Activated naive CD8-positive, alpha-beta T cell treated with anti-CD3 and anti-CD28 coated beads, Interleukin-2, amount 50 U/mL, for 24 hours (primary cell): ENCODE data around the gene ADISSP.
A peak's percentile ranks its signal among the peaks of the same experiment; 100 is the strongest.
"Not testable (repeated sequence)": the region's sequence is repeated elsewhere in the genome, so short reads cannot be mapped to it uniquely, and the experiment has no call there.

Experiments
- ATAC-seq: fragments of 150-1000 bp; cut with Tn5 transposase; one replicate; pipeline ENCODE4 v1.10.0; 2021
- DNase-seq: peaks from one replicate; pipeline ENCODE4 v3.0.0; 2021
- H3K27ac Mint-ChIP-seq: one replicate; pipeline ENCODE4 v1.8.0; 2021; ENCODE audit warnings: mild to moderate bottlenecking, mixed read lengths
- H3K27me3 Mint-ChIP-seq: one replicate; pipeline ENCODE4 v1.8.0; 2021; ENCODE audit warnings: mixed read lengths
- H3K36me3 Mint-ChIP-seq: one replicate; pipeline ENCODE4 v1.8.0; 2021; ENCODE audit warnings: low read depth, mixed read lengths
- H3K4me1 Mint-ChIP-seq: one replicate; pipeline ENCODE4 v1.8.0; 2021; ENCODE audit warnings: mixed read lengths
- H3K4me3 Mint-ChIP-seq: one replicate; pipeline ENCODE4 v1.8.0; 2021; ENCODE audit warnings: mild to moderate bottlenecking, moderate library complexity, mixed read lengths
- H3K9me3 Mint-ChIP-seq: one replicate; pipeline ENCODE4 v1.8.0; 2021; ENCODE audit warnings: mixed read lengths

Gene ADISSP

DNA sequence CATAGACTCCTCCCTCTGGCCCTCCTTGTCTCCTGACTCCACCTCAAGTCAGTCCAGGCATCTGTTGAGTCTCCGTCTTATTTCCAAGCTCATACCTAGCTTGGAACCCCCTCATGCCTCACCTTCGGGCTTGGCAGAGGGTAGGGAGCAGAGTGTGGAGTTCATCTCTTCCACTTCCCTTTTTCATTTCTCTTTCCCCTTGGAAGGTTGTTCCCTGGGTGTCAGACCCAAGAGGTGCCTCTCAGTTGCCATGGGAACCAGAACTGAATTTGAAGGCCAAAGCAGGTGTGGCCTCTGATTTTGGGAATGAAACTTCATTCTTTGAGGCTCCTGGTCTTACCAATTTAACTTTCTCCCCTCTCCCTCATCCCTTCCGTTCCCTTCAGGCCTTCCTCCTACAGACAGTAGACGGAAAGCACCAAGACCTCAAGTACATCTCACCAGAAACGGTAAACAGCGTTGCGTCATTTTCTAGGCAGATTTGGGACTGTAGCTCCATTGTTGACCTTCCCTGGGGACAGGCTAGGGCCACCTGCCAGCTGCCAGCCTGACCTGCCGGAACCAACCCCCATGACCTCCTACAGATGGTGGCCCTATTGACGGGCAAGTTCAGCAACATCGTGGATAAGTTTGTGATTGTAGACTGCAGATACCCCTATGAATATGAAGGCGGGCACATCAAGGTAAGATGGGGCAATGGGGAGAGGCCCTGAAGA lies 35.1 kb upstream of the ADISSP start:
- H3K4me1 Mint-ChIP-seq: peaks cover 63% of the 10 kb centered on the region
- H3K9me3 Mint-ChIP-seq: no peaks in the 10 kb centered on the region
- no peak overlapping the region for H3K4me3 Mint-ChIP-seq
- H3K27ac Mint-ChIP-seq: peak overlapping the region; percentile 65
- no peaks in the 10 kb centered on the region for H3K27me3 Mint-ChIP-seq
- DNase-seq: no peak
- no peak for ATAC-seq
- peaks cover 43% of the 10 kb centered on the region for H3K36me3 Mint-ChIP-seq

DNA sequence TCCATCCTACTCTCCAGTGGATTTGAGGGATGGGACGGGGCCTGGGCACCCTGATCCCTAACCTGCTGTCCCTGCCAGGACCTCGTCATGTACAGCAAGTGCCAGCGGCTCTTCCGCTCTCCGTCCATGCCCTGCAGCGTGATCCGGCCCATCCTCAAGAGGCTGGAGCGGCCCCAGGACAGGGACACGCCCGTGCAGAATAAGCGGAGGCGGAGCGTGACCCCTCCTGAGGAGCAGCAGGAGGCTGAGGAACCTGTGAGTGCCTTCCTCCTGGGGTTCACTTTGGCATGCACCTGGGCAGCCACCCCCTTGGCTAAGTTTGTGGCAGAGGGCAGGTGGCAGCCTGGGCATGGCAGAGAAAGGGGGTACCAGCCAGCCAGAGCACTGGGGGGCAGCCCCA lies 34.3 kb upstream of the ADISSP start:
- Mint-ChIP-seq H3K9me3 (no peaks in the 10 kb centered on the region), H3K27ac (no peak overlapping the region), H3K4me1 (peaks cover 63% of the 10 kb centered on the region), H3K27me3 (no peaks in the 10 kb centered on the region), H3K36me3 (peaks cover 45% of the 10 kb centered on the region), H3K4me3 (no peak overlapping the region)
- ATAC-seq: no peak
- no peak for DNase-seq

DNA sequence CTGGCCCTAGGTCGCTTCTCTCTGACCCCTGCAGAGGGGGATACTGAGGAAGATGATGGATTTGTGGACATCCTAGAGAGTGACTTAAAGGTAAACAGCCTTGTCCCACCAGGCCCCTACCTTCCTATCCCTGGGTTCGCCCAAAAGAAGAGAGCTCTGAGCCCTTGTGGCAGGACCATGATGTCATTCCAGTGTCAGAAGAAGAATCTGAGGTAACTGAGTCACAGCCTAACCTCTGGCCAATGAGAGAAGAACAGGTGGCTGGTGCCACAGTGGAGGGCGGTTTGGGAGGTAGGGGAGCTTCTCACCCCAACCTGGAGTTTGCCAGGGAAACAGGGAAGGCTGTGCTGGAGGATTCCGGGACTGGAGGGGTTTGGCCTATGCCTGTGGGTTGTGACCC lies 33.7 kb upstream of the ADISSP start:
- H3K4me1 Mint-ChIP-seq: peaks cover 63% of the 10 kb centered on the region
- no peak for DNase-seq
- ATAC-seq: no peak

DNA sequence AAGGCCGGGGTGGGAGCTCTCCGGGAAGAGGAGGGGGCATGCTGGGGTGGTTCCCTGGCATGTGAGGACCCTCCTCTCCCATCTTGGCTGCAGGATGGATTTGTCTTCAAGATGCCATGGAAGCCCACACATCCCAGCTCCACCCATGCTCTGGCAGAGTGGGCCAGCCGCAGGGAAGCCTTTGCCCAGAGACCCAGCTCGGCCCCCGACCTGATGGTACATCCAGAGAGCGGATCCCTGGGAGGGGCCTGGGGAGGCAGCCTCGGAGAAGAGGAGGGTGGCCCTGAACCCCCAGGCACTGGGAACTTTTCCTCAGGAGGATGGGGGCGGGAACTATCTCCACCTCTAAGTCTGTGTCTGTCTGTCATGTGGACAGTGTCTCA lies 33.3 kb upstream of the ADISSP start:
- peaks cover 61% of the 10 kb centered on the region for H3K4me1 Mint-ChIP-seq
- no peaks in the 10 kb centered on the region for H3K27me3 Mint-ChIP-seq
- no peak for ATAC-seq
- H3K9me3 Mint-ChIP-seq: no peaks in the 10 kb centered on the region
- no peak overlapping the region for H3K4me3 Mint-ChIP-seq
- H3K27ac Mint-ChIP-seq: no peak overlapping the region
- no peak for DNase-seq
- peaks cover 41% of the 10 kb centered on the region for H3K36me3 Mint-ChIP-seq

More for the DNA sequence above, 33.7 kb upstream of the ADISSP start:
- Mint-ChIP-seq H3K27me3 (no peaks in the 10 kb centered on the region), H3K4me3 (no peak overlapping the region), H3K27ac (no peak overlapping the region), H3K9me3 (no peaks in the 10 kb centered on the region), H3K36me3 (peaks cover 44% of the 10 kb centered on the region)

DNA sequence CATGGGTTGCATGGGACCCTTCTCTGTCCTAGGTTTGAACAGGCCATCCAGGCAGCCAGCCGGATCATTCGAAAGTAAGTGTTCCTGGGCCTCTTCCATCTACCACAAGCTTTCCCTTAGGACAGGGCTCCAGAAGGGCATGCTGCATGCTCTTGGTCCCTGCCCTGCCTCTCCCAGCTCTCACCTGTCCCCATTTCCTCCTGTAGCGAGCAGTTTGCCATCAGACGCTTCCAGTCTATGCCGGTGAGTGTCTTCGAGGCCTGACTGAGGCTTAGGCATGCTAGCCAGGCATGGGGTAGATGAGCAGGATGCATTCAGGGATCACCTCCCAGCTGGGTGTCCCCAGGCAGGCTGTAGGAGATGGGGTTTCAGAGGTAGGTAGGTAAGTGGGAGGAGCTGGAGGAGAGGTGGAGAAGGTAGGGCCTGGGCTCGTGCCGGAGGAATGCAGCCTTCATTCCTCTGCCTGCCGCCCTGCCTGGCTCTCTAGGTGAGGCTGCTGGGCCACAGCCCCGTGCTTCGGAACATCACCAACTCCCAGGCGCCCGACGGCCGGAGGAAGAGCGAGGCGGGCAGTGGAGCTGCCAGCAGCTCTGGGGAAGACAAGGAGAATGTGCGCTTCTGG lies 32.8 kb upstream of the ADISSP start:
- ATAC-seq (no peak), DNase-seq (no peak)
- Mint-ChIP-seq H3K36me3 (peaks cover 36% of the 10 kb centered on the region), H3K27me3 (no peaks in the 10 kb centered on the region), H3K4me1 (peaks cover 66% of the 10 kb centered on the region), H3K9me3 (no peaks in the 10 kb centered on the region), H3K27ac (peak overlapping the region; percentile 56), H3K4me3 (no peak overlapping the region)

DNA sequence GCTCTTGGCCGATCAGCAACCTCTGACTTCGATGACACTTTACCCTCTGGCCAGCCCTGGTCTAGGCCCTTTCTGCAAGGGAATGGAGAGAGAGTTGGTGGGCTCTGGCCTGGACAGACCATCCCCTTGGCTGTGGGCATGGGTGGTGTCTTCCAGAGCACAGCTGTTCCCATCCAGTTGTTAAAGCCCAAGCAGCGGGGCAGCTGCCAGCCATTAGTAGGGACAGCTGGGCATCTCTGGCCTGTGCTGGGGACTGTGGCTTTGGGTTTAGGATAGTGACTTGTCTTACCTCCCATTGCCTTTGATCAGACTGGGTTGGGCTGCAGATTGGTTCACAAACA lies 31.3 kb upstream of the ADISSP start:
- peaks cover 65% of the 10 kb centered on the region for H3K4me1 Mint-ChIP-seq
- DNase-seq (no peak), ATAC-seq (no peak)
- peak overlapping the region; percentile 88 for H3K27ac Mint-ChIP-seq
- H3K36me3 Mint-ChIP-seq: peaks cover 28% of the 10 kb centered on the region
- H3K9me3 Mint-ChIP-seq: no peaks in the 10 kb centered on the region
- no peaks in the 10 kb centered on the region for H3K27me3 Mint-ChIP-seq
- peak overlapping the region; percentile 91 for H3K4me3 Mint-ChIP-seq

DNA sequence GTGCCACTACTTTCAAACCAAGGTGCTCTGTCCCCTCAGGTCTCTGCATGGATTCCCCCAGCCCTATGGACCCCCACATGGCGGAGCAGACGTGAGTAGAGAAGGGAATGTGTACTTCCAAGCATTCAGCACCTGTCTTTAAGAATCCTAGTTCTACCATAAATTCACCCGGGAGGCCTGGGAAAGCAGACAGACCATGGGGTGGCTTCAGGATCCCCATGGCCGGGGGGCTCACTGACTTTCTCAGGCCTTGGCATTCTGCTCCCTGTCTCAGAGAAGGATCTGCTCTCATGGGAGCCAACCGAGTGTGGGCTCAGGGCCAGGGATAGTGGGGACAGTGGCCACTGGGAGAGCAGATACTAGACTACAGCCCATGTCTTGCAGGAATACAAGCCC lies 30.8 kb upstream of the ADISSP start:
- peak overlapping the region; percentile 91 for H3K4me3 Mint-ChIP-seq
- peak overlapping the region; percentile 88 for H3K27ac Mint-ChIP-seq
- DNase-seq (no peak), ATAC-seq (no peak)
- no peaks in the 10 kb centered on the region for H3K9me3 Mint-ChIP-seq
- H3K4me1 Mint-ChIP-seq: peaks cover 60% of the 10 kb centered on the region
- H3K27me3 Mint-ChIP-seq: no peaks in the 10 kb centered on the region
- H3K36me3 Mint-ChIP-seq: peaks cover 23% of the 10 kb centered on the region

DNA sequence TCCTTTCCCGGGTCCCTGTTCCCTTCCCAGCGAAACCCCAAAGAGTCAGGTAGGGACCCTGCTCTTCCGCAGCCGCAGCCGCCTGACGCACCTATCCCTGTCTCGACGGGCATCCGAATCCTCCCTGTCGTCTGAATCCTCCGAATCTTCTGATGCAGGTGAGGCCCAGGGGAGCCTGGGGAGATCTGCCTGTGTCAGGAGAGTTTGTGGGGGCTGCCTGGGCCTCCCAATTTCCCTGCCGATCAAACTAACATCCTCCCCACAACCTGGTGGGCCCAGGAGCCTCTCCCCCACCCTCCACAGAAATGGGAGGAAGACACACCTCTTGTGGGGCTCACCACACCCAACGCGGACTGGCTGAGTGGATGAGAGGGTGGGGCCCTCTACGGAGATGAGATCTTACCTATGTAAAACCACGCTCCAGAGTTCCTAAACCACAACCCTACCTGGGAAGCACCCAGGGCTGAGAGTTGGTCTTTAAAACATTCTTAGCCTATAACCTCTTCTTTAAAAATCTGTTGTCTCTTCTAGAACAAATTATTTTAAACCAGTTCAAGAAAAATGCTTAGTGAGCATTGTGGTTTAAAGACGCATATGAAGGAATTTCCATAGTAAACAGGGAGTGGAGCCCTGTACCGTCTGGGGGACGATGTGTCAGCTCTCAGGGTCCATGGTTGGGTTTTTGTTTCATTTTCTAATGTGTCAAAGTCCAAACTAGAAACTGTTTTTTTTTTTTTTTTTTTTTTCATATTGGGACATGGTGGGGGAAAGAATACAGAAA lies 30.2 kb upstream of the ADISSP start:
- DNase-seq: peak; percentile 56
- Mint-ChIP-seq H3K4me3 (peak overlapping the region; percentile 91), H3K27ac (peak overlapping the region; percentile 88), H3K27me3 (no peaks in the 10 kb centered on the region), H3K4me1 (peaks cover 59% of the 10 kb centered on the region), H3K36me3 (peaks cover 19% of the 10 kb centered on the region), H3K9me3 (no peaks in the 10 kb centered on the region)
- ATAC-seq: peak; percentile 53

DNA sequence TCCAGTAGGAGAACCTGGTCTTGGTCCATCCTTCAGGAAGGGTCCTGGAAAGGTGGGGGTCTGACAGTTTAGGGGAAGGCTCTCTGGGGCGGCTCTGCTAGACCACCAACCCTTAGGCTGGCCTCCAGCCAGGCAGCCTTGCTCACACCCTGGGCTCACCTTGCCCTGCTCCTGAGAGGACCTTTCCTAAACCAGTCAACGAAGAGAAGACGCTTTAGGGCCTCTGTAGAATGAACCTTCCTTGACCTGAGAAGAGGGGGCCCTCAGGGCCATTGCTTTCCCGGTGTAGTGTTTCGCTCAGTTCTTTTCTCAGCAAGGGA lies 29.6 kb upstream of the ADISSP start:
- no peak for ATAC-seq
- peak overlapping the region; percentile 88 for H3K27ac Mint-ChIP-seq
- no peaks in the 10 kb centered on the region for H3K9me3 Mint-ChIP-seq
- no peaks in the 10 kb centered on the region for H3K27me3 Mint-ChIP-seq
- H3K4me3 Mint-ChIP-seq: peak overlapping the region; percentile 91
- peaks cover 14% of the 10 kb centered on the region for H3K36me3 Mint-ChIP-seq
- peaks cover 57% of the 10 kb centered on the region for H3K4me1 Mint-ChIP-seq
- DNase-seq: no peak

DNA sequence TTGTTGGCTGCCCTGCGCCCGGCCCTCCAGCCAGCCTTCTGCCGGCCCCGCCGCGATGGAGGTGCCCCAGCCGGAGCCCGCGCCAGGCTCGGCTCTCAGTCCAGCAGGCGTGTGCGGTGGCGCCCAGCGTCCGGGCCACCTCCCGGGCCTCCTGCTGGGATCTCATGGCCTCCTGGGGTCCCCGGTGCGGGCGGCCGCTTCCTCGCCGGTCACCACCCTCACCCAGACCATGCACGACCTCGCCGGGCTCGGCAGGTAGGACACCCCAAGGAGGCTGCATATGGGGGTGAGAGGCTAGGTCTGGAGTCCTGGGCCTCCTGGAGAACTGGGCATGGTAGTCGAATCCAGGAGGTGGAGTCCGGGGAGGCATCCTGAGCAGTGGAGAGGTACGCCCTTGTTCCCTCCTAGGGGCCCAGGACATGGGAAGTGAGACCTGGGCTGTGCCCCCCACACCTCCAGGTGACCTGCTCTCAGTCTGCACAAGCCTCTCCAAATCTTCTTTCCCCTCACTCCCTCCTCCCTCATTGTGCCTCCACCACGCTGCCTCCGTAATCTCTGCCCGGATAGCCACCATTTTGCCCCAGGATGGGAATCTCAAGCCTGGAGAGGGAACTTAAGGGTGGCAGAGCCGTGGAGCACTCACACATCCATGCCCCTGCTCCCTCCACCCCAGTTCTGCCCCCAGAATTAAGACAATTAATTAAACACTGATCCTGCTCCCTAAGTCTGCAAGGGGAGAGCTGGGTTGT lies 29.1 kb upstream of the ADISSP start:
- peak overlapping the region; percentile 88 for H3K27ac Mint-ChIP-seq
- H3K4me1 Mint-ChIP-seq: peaks cover 57% of the 10 kb centered on the region
- peaks cover 14% of the 10 kb centered on the region for H3K36me3 Mint-ChIP-seq
- no peaks in the 10 kb centered on the region for H3K9me3 Mint-ChIP-seq
- no peak for DNase-seq
- no peaks in the 10 kb centered on the region for H3K27me3 Mint-ChIP-seq
- peak overlapping the region; percentile 91 for H3K4me3 Mint-ChIP-seq
- no peak for ATAC-seq

DNA sequence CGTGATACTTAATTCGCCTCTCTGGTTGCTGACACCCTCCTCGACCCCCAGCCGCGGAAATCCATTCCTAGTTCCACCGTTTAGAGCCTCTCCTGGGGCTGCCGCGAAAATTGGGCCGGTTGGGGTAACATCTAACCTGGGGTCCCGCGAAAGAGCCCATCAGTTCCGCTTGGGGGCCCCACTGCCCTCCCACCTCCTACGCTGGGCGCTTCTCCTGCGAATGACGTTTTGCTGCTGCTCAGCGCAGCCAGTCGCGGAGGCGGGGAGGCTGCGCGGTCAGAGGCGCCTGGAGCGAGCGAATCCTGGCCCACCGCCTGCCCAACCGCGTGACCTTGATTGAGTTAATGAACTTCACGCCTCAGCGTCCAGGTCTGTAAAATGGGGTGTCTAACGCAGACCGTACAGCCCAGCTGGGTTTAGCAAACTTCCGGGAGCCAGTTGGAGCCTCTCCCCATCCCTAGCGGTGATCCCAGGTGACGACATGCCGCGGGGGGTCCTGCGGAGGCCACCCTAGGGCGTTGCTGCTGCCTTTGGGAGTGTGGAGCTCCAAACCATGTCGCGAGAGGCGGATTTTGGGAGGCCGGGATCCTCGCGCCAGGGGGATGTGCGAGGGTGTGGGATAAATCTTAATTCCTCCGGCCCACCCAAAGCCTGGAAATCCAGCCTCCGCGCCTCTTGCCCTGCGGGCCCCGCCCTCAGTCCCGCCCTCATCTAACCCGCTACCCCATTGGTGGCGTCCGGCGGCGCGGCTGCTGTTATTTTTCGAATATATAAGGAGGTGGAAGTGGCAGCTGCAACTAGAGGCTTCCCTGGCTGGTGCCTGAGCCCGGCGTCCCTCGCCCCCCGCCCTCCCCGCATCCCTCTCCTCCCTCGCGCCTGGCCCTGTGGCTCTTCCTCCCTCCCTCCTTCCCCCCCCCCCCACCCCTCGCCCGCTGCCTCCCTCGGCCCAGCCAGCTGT lies 28.2 kb upstream of the ADISSP start, which contains the start of gene CDC25B:
TSS of gene CDC25B (plus strand) at position 800 of the 958 bp plus-strand sequence. CDS start 222 bp downstream, outside the sequence.
- Mint-ChIP-seq H3K4me3 (peak within 1 kb of the TSS; percentile 91), H3K36me3 (peaks cover 14% of the 10 kb centered on the region), H3K27me3 (no peaks in the 10 kb centered on the region), H3K4me1 (peaks cover 50% of the 10 kb centered on the region), H3K9me3 (no peaks in the 10 kb centered on the region), H3K27ac (peak within 1 kb of the TSS; percentile 95)
- ATAC-seq (peak; percentile 77), DNase-seq (peak; percentile 92)

DNA sequence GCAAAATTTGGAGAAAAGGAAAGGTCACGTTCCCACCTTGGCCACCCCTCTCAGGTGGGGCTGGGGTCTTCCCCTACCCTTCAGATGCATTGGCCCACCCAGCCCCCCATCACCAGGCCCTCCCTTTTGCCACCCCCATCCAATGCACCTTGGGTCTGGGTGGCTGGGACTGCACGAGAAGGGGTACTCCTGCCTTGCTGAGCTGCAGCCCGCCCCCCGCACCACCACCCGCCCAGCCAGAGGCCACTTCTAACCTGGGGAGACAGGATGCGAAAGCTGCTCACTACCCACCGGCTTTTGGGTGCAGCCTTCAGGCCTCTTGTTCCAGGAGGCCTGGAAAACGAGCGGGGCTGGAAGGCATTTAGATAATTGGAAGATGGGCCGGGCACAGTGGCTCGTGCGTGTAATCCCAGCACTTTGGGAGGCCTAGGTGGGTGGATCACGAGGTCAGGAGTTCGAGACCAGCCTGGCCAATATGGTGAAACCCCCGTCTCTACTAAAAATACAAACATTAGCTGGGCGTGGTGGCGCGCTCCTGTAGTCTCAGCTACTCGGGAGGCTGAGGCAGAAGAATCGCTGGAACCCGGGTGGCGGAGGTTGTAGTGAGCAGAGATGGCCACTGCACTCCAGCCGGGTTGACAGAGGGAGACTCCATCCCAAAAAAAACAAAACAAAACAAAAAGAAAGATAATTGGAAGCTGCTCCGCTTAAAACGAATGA lies 27.3 kb upstream of the ADISSP start:
- H3K27ac Mint-ChIP-seq: peak overlapping the region; percentile 95
- peak overlapping the region; percentile 91 for H3K4me3 Mint-ChIP-seq
- peaks cover 41% of the 10 kb centered on the region for H3K4me1 Mint-ChIP-seq
- DNase-seq: no peak
- H3K9me3 Mint-ChIP-seq: no peaks in the 10 kb centered on the region
- ATAC-seq: no peak
- H3K27me3 Mint-ChIP-seq: no peaks in the 10 kb centered on the region
- H3K36me3 Mint-ChIP-seq: peaks cover 14% of the 10 kb centered on the region

DNA sequence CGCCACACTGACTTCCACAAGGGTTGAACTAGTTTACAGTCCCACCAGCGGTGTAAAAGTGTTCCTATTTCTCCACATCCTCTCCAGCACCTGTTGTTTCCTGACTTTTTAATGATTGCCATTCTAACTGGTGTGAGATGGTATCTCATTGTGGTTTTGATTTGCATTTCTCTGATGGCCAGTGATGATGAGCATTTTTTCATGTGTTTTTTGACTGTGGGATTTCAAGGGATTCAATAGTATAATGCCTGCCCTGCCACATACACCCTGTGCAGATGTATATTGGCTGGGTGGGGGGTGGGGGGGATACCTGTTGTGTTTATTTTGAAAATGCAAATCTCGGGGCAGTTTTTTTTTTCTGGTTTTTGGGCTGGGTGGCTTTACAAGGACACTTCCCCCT lies 26.6 kb upstream of the ADISSP start:
- not testable (repeated sequence) for H3K4me3 Mint-ChIP-seq, H3K27ac Mint-ChIP-seq, H3K9me3 Mint-ChIP-seq, DNase-seq, H3K27me3 Mint-ChIP-seq, ATAC-seq
- H3K36me3 Mint-ChIP-seq: peaks cover 14% of the 10 kb centered on the region
- peaks cover 34% of the 10 kb centered on the region for H3K4me1 Mint-ChIP-seq
